ENCODE data around the gene QRFPR.
"Not testable (repeated sequence)": the region's sequence is repeated elsewhere in the genome, so short reads cannot be mapped to it uniquely, and the experiment has no call there.

Gene QRFPR

GRCh38 chr4:121339824-121340223 lies 41.0 kb downstream of the QRFPR start:
- no peak for DNase-seq (ENCODE audit: low read depth in 2 of 2)

GRCh38 chr4:121339307-121339706 lies 41.5 kb downstream of the QRFPR start:
- DNase-seq (ENCODE audit: low read depth in 2 of 2), result no peak

GRCh38 chr4:121338518-121338917 lies 42.3 kb downstream of the QRFPR start:
- no peak for DNase-seq (ENCODE audit: low read depth in 2 of 2)

GRCh38 chr4:121336706-121337105 lies 44.1 kb downstream of the QRFPR start:
- DNase-seq (ENCODE audit: low read depth in 2 of 2), result no peak

GRCh38 chr4:121330180-121330665 lies 50.6 kb downstream of the QRFPR start:
- no peak for DNase-seq (ENCODE audit: low read depth in 2 of 2)

GRCh38 chr4:121326597-121326996 lies 54.2 kb downstream of the QRFPR start:
- no peak for DNase-seq (ENCODE audit: low read depth in 2 of 2)

GRCh38 chr4:121324331-121324730 lies 56.5 kb downstream of the QRFPR start:
- no peak for DNase-seq (ENCODE audit: low read depth in 2 of 2)

GRCh38 chr4:121321466-121321865 lies 59.4 kb downstream of the QRFPR start:
- no peak for DNase-seq (ENCODE audit: low read depth in 2 of 2)

- no peak for DNase-seq (ENCODE audit: low read depth in 2 of 2)
Observed at GRCh38 chr4:121316091-121316490, 64.7 kb downstream of the QRFPR start.

- DNase-seq (ENCODE audit: low read depth in 2 of 2), result not testable (repeated sequence)
Observed at GRCh38 chr4:121313430-121313829, 67.4 kb downstream of the QRFPR start.

- no peak for DNase-seq (ENCODE audit: low read depth in 2 of 2)
Observed at GRCh38 chr4:121308828-121309227, 72.0 kb downstream of the QRFPR start.

GRCh38 chr4:121308328-121308663 lies 72.5 kb downstream of the QRFPR start:
- peak; percentile 5 to 7 for DNase-seq (ENCODE audit: low read depth in 2 of 2)

GRCh38 chr4:121307445-121308327 lies 73.1 kb downstream of the QRFPR start:
- DNase-seq (ENCODE audit: low read depth in 2 of 2), result peak; percentile 14 to 23

GRCh38 chr4:121306931-121307330 lies 73.9 kb downstream of the QRFPR start:
- no peak for DNase-seq (ENCODE audit: low read depth in 2 of 2)

- DNase-seq (ENCODE audit: low read depth in 2 of 2), result no peak
Observed at GRCh38 chr4:121304893-121305292, 75.9 kb downstream of the QRFPR start.

- no peak for DNase-seq (ENCODE audit: low read depth in 2 of 2)
Observed at GRCh38 chr4:121299367-121299766, 81.5 kb downstream of the QRFPR start.

GRCh38 chr4:121283319-121283718 lies 97.5 kb downstream of the QRFPR start:
- DNase-seq (ENCODE audit: low read depth in 2 of 2), result no peak

- no peak for DNase-seq (ENCODE audit: low read depth in 2 of 2)
Observed at GRCh38 chr4:121280425-121280824, 100.4 kb downstream of the QRFPR start.

GRCh38 chr4:121278811-121279368 lies 101.9 kb downstream of the QRFPR start:
- DNase-seq (ENCODE audit: low read depth in 2 of 2), result no peak

Data from fibroblast of skin of left quadriceps (primary cell).